IPS DF 6.9 (cell line): ENCODE measurements around the gene RTL10.
"Not testable (repeated sequence)": the region's sequence is repeated elsewhere in the genome, so short reads cannot be mapped to it uniquely, and the experiment has no call there.

ENCODE experiments used
- DNase-seq: peaks from one replicate; pipeline ENCODE4 v3.0.0-alpha.2; 2013; ENCODE audit warnings: low read depth, low spot score
- H3K27ac ChIP-seq: one replicate; pipeline ENCODE4 v1.5.1; 2013; ENCODE audit warnings: low read length, control low read depth
- H3K27me3 ChIP-seq: 2 replicates; pipeline ENCODE4 v1.6.1; 2013; ENCODE audit warnings: mild to moderate bottlenecking, low read length; ENCODE audit not compliant: control insufficient read depth, insufficient read depth
- H3K36me3 ChIP-seq: 2 replicates; pipeline ENCODE4 v1.6.1; 2013; ENCODE audit warnings: low read length; ENCODE audit not compliant: control insufficient read depth, insufficient read depth
- H3K4me1 ChIP-seq: 2 replicates; pipeline ENCODE4 v1.6.1; 2013; ENCODE audit warnings: low read length; ENCODE audit not compliant: control insufficient read depth, insufficient read depth
- H3K4me3 ChIP-seq: 2 replicates; pipeline ENCODE4 v1.5.1; 2013; ENCODE audit warnings: mild to moderate bottlenecking, low read length
- H3K9me3 ChIP-seq: 2 replicates; pipeline ENCODE4 v1.6.1; 2013; ENCODE audit warnings: low read length, inconsistent platforms; ENCODE audit not compliant: control insufficient read depth, insufficient read depth
- WGBS: extraction: QIAGEN DNeasy Blood & Tissue Kit; methylation state at CpG from one replicate; pipeline ENCODE4 v1.1.7; 2013; ENCODE audit warnings: mixed read lengths, missing lambda C conversion rate; ENCODE audit not compliant: insufficient read length, insufficient coverage; 5-methylcytosine and 5-hydroxymethylcytosine counted together

Gene RTL10

GRCh38 chr22:19841641-19842392 lies 12.9 kb downstream of the RTL10 start:
- WGBS, result 100% methylated on average over 1 of the region's 8 CpGs
- peaks cover 2% of the 10 kb centered on the region; the same call in 1 of the 2 replicates for H3K4me1 ChIP-seq
- no peaks in the 10 kb centered on the region for H3K27me3 ChIP-seq
- no peak overlapping the region for H3K27ac ChIP-seq
- DNase-seq, result no peak
- no peaks in the 10 kb centered on the region for H3K9me3 ChIP-seq
- H3K4me3 ChIP-seq, result no peak overlapping the region
- H3K36me3 ChIP-seq, result no peaks in the 10 kb centered on the region

- H3K4me3 ChIP-seq, result no peak overlapping the region
- H3K9me3 ChIP-seq, result no peaks in the 10 kb centered on the region
- WGBS, result no CpG with 5 or more reads among the region's 6 CpGs
- H3K27me3 ChIP-seq, result no peaks in the 10 kb centered on the region
- peaks cover 2% of the 10 kb centered on the region; the same call in 1 of the 2 replicates for H3K4me1 ChIP-seq
- no peak for DNase-seq
- H3K27ac ChIP-seq, result no peak overlapping the region
- H3K36me3 ChIP-seq, result no peaks in the 10 kb centered on the region
Observed at GRCh38 chr22:19840955-19841640, 13.6 kb downstream of the RTL10 start.

GRCh38 chr22:19840059-19840458 lies 14.6 kb downstream of the RTL10 start:
- no peak overlapping the region for H3K27ac ChIP-seq
- WGBS, result no CpG with 5 or more reads among the region's 4 CpGs
- no peaks in the 10 kb centered on the region for H3K9me3 ChIP-seq
- no peaks in the 10 kb centered on the region for H3K27me3 ChIP-seq
- H3K4me3 ChIP-seq, result no peak overlapping the region
- DNase-seq, result no peak
- no peaks in the 10 kb centered on the region for H3K4me1 ChIP-seq
- H3K36me3 ChIP-seq, result no peaks in the 10 kb centered on the region

- Histone ChIP-seq H3K4me3 (no peak overlapping the region), H3K27ac (no peak overlapping the region), H3K36me3 (no peaks in the 10 kb centered on the region), H3K9me3 (no peaks in the 10 kb centered on the region), H3K4me1 (no peaks in the 10 kb centered on the region), H3K27me3 (no peaks in the 10 kb centered on the region)
- WGBS, result no CpG with 5 or more reads among the region's 6 CpGs
- DNase-seq, result no peak
Observed at GRCh38 chr22:19837915-19838314, 16.8 kb downstream of the RTL10 start.

- no peaks in the 10 kb centered on the region for H3K27me3 ChIP-seq
- H3K4me1 ChIP-seq, result no peaks in the 10 kb centered on the region
- DNase-seq, result no peak
- no peak overlapping the region for H3K4me3 ChIP-seq
- H3K9me3 ChIP-seq, result no peaks in the 10 kb centered on the region
- H3K27ac ChIP-seq, result no peak overlapping the region
- H3K36me3 ChIP-seq, result no peaks in the 10 kb centered on the region
Observed at GRCh38 chr22:19836512-19836911, 18.2 kb downstream of the RTL10 start.

- Histone ChIP-seq H3K4me3 (no peak overlapping the region), H3K27ac (no peak overlapping the region), H3K9me3 (no peaks in the 10 kb centered on the region), H3K36me3 (no peaks in the 10 kb centered on the region), H3K27me3 (no peaks in the 10 kb centered on the region), H3K4me1 (no peaks in the 10 kb centered on the region)
- DNase-seq, result no peak
Observed at GRCh38 chr22:19834599-19834998, 20.1 kb downstream of the RTL10 start.

GRCh38 chr22:19833327-19833726 lies 21.3 kb downstream of the RTL10 start:
- not testable (repeated sequence) for H3K27ac ChIP-seq, H3K9me3 ChIP-seq

GRCh38 chr22:19832476-19833108 lies 22.1 kb downstream of the RTL10 start:
- no peaks in the 10 kb centered on the region for H3K9me3 ChIP-seq
- no peak for DNase-seq

More at GRCh38 chr22:19833327-19833726, 21.3 kb downstream of the RTL10 start:
- DNase-seq, H3K4me1 ChIP-seq, H3K36me3 ChIP-seq, H3K27me3 ChIP-seq, H3K4me3 ChIP-seq: not testable (repeated sequence)
- WGBS, result no CpG with 5 or more reads among the region's 9 CpGs

GRCh38 chr22:19831979-19832378 lies 22.7 kb downstream of the RTL10 start:
- not testable (repeated sequence) for H3K4me3 ChIP-seq, DNase-seq, H3K9me3 ChIP-seq, H3K27me3 ChIP-seq, H3K4me1 ChIP-seq, H3K27ac ChIP-seq, H3K36me3 ChIP-seq
- WGBS, result no CpG with 5 or more reads among the region's 3 CpGs

More at GRCh38 chr22:19832476-19833108, 22.1 kb downstream of the RTL10 start:
- H3K4me1 ChIP-seq, result no peaks in the 10 kb centered on the region
- no peaks in the 10 kb centered on the region for H3K27me3 ChIP-seq
- no peak overlapping the region for H3K27ac ChIP-seq
- H3K36me3 ChIP-seq, result no peaks in the 10 kb centered on the region
- WGBS, result no CpG with 5 or more reads among the region's 7 CpGs
- H3K4me3 ChIP-seq, result no peak overlapping the region

- H3K4me1 ChIP-seq, result no peaks in the 10 kb centered on the region
- no CpG with 5 or more reads among the region's 6 CpGs for WGBS
Observed at GRCh38 chr22:19831016-19831415, 23.7 kb downstream of the RTL10 start.

More at GRCh38 chr22:19831016-19831415, 23.7 kb downstream of the RTL10 start:
- no peak for DNase-seq
- H3K27ac ChIP-seq, result no peak overlapping the region
- no peaks in the 10 kb centered on the region for H3K36me3 ChIP-seq
- no peaks in the 10 kb centered on the region for H3K9me3 ChIP-seq
- H3K4me3 ChIP-seq, result no peak overlapping the region
- no peaks in the 10 kb centered on the region for H3K27me3 ChIP-seq
